Measurements from ENCODE around the gene ADGRG3. TPM values are rescaled to one million over a fixed set of nuclear protein-coding genes. Genes with fewer than 3 reads are reported as not detected.

The ADGRG3 gene
- total RNA-seq, 2 experiments from 2014 or later = not detected

DNA sequence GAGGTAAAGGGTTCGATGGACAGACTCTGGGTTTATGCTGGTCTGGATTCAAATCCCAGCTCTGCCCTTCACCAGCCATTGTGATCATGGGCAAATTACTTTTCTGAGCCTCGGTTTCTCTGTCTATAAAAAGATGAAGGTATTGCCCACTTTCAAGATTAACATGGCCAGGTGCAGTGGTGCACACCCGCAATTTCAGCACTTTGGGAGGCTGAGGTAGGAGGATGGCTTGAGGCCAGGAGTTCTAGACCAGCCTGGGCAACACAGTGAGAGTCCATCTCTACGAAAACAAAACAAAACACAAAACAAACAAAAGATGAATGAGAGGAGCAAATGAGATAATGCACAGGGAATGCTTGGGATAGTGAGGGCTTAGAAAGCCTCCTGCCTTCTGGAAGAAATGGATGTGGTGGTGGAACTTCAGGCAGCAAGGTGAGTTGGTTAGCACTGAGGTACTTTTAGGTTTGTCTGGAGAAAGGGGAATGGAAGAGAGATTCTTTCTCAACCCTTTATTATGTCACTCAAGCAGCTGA lies 8.5 kb downstream of the ADGRG3 start:
- ChIA-PET CTCF (interaction anchor here (1.4 kb wide), 1 partner anchor 9 kb away, joined by 3 read pairs; the partner anchor contains the start of gene ADGRG3), POLR2A (no interaction called here)
- no peaks in the 10 kb centered on the region for H3K36me3 Mint-ChIP-seq (ENCODE audit: low read depth)
- no peak overlapping the region for H3K4me3 Mint-ChIP-seq
- no peak overlapping the region for H3K27ac Mint-ChIP-seq
- DNase-seq = no peak
- H3K9me3 Mint-ChIP-seq = no peaks in the 10 kb centered on the region
- H3K27me3 Mint-ChIP-seq = peaks cover 28% of the 10 kb centered on the region
- no peaks in the 10 kb centered on the region for H3K4me1 Mint-ChIP-seq

DNA sequence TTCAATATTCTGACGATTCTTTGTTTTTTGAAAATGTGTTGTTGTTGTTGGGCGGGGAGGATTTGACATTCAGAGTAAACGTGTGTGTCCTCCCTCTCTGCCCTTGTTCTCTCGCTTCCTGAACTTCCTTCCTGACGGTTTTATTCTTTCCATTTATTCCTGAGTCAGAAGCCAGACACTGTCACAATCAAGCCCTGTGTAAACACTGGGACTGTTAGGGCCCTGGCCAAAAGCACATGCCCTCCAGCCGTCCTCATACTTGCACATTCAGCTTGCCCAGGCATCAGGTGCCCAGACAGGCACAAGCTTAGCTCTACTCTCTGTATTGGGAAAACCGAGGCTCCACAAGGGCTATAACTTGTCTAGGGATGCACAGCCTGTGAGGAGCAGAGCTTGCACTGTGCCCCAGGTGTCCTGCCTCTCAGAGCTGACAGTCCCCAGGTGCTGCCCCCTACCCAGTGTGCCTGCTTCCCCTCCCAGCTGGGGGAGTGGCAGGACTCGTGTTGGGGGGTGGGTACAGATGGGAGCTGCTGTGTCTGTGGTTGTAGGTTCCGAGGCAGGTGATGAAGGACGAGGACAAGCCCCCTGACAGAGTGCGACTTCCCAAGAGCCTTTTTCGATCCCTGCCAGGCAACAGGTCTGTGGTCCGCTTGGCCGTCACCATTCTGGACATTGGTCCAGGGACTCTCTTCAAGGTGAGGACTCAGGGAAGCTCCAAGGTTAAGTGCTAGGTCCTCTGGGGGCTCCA lies 9.7 kb downstream of the ADGRG3 start:
- no peaks in the 10 kb centered on the region for H3K9me3 Mint-ChIP-seq
- CTCF ChIA-PET = interaction anchor here (1.4 kb wide), 1 partner anchor 10 kb away, joined by 3 read pairs; the partner anchor contains the start of gene ADGRG3
- POLR2A ChIA-PET = no interaction called here
- no peaks in the 10 kb centered on the region for H3K36me3 Mint-ChIP-seq (ENCODE audit: low read depth)
- peaks cover 24% of the 10 kb centered on the region for H3K27me3 Mint-ChIP-seq
- DNase-seq = no peak
- no peaks in the 10 kb centered on the region for H3K4me1 Mint-ChIP-seq
- H3K27ac Mint-ChIP-seq = no peak overlapping the region
- H3K4me3 Mint-ChIP-seq = no peak overlapping the region

DNA sequence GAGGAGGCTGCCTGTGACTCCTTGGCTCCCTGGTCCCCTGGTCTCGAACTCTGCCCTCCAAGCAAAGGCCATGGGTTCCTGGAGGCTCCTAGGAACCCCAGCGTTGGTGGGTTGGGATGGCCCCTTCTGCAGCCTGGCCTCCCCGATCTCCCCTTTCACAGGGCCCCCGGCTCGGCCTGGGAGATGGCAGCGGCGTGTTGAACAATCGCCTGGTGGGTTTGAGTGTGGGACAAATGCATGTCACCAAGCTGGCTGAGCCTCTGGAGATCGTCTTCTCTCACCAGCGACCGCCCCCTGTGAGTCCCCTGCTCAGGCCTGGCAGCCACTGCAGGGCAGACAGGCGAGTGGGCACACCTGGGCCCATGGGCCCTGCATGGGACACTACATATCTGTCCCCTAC lies 10.9 kb downstream of the ADGRG3 start:
- Mint-ChIP-seq H3K27me3 (peaks cover 12% of the 10 kb centered on the region), H3K9me3 (no peaks in the 10 kb centered on the region), H3K27ac (no peak overlapping the region), H3K4me3 (no peak overlapping the region), H3K36me3 (ENCODE audit: low read depth) (no peaks in the 10 kb centered on the region), H3K4me1 (no peaks in the 10 kb centered on the region)
- CTCF ChIA-PET = no interaction called here
- DNase-seq = no peak
- POLR2A ChIA-PET = no interaction called here

DNA sequence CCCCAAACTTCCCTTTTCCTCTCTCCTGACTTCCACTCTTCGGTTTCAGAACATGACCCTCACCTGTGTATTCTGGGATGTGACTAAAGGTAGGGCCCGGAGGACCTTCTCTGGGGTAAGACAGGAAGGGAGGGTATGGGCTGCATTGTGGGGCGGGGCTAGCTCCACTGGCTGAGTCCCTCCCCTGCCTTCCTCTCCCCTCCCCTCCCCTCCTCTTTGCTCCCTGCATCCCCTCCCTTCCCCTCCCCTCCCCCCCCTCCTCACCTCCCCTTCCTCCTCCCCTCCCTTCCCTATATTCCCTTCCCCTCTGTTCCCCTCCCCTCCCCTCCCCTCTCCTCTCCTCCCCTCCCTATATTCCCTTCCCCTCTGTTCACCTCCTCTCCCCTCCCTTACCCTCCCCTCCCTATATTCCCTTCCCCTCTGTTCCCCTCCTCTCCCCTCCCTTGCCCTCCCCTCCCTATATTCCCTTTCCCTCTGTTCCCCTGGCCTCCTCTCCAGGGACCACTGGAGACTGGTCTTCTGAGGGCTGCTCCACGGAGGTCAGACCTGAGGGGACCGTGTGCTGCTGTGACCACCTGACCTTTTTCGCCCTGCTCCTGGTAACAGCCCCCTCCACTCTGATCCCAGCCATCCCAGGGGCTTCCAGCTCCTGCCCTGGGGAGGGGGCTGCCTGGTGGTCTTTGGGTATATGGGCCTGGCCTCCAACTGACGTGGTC lies 11.8 kb downstream of the ADGRG3 start:
- Mint-ChIP-seq H3K27me3 (peaks cover 7% of the 10 kb centered on the region), H3K9me3 (no peaks in the 10 kb centered on the region), H3K27ac (no peak overlapping the region), H3K36me3 (ENCODE audit: low read depth) (no peaks in the 10 kb centered on the region), H3K4me1 (no peaks in the 10 kb centered on the region), H3K4me3 (no peak overlapping the region)
- ChIA-PET POLR2A (no interaction called here), CTCF (no interaction called here)
- no peak for DNase-seq

DNA sequence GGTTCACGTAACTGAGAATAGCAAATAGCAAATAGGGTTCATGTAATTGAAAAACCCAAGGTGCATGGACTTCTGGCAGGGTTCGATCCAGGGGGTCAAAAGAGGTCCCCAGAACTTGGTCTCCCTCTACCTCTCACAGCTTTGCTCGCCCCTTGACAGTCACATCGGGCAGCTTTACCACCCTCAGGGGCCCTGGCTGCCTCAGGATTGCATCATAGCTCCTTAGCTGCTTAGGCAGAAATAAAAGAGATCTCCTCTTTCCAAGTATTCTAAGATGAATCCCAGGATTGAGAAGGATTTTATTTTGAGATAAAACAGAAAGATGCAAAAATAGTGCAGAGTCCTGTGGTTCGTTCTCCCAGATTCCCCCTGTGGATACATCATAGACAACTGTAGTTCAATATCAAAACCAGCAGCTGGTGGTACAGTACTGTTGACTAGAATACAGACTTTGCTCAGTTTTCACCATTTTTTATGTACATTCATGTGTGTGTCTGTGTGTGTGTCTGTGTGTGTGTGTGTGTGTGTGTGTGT lies 12.8 kb downstream of the ADGRG3 start:
- no peaks in the 10 kb centered on the region for H3K4me1 Mint-ChIP-seq
- no peak overlapping the region for H3K4me3 Mint-ChIP-seq
- POLR2A ChIA-PET = no interaction called here
- no peak overlapping the region for H3K27ac Mint-ChIP-seq
- CTCF ChIA-PET = no interaction called here
- H3K27me3 Mint-ChIP-seq = peaks cover 5% of the 10 kb centered on the region
- no peaks in the 10 kb centered on the region for H3K36me3 Mint-ChIP-seq (ENCODE audit: low read depth)
- H3K9me3 Mint-ChIP-seq = no peaks in the 10 kb centered on the region
- DNase-seq = no peak

DNA sequence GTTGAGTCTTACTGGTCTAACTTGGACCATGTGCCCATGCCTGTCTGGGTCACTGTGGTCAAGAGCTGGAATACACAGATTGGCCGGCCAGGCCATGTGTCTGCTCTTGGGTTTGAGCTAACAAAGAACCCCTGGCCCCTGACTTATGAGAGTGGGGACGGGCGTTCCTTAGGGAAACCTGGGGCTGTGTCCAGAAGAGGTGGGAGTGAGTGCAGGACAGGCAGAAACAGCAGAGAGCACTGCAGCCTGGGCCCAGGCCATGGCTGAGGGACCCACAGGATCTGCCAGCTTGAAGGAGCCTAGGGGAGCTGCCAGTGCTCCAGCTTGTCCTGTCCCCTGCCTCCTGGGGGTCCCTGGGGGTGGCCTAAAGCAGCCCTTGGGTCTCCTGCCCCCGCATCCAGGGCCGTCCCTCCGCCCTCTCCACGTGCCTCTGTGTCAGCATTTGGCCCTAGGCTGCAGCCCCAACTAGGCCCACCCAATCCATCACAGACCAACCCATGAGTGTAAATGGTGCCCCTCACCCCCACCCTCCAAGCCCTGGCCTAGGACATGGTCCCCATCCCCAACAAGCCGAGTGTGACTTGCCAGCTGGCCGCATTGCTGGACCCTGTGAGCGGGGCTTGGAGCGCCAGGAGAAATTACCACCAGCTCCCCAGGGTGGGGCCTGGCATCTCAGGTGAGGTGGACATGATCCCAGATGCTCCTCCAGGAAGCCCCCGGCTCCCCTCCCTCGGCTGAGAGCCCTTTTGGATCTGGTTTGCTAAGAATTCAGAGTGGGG lies 14.0 kb downstream of the ADGRG3 start:
- no peak for DNase-seq
- Mint-ChIP-seq H3K4me1 (no peaks in the 10 kb centered on the region), H3K4me3 (no peak overlapping the region), H3K9me3 (no peaks in the 10 kb centered on the region), H3K36me3 (ENCODE audit: low read depth) (no peaks in the 10 kb centered on the region), H3K27ac (no peak overlapping the region), H3K27me3 (no peaks in the 10 kb centered on the region)
- CTCF ChIA-PET = no interaction called here
- POLR2A ChIA-PET = interaction anchor here (1.1 kb wide), 1 partner anchor 8 kb away, joined by 4 read pairs; no protein-coding TSS in a partner anchor

DNA sequence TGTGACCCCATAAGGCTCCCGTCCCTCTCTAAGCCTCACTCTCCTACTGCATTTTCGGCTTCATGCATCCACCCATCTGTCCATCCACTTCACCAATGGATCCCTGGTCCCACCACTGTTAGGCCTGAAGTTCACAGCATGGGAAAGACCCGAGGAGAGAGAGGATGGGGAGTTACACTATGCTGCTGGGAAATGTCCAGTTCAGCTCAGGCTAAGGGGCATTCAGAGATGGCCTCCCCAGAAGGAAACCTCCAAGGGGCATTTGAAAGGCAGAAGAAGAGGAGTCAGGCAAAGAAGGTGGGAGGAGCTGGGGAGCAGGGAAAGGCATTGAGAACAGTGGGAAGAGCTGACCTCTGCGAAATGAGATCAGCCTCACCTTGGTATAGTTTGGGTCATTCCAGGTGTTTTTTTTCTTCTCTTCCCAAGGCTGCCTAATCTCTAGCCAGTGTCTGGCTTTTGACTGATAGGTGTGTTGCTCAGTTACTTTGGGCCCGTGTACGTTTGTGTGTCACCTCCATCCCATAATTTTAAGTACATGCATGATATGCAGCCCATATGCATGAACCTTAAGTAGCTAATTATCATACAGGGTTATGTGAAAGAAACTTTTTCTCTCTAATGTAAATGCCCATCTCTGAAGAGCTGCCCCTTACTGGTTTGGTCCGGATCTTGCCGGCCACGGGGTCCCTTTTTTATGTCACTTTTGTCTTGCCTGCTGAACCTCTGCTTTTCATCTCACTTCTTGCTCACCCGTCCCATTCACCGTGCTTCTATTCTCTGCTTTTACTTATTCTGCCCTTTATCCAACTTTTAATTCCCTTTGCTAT lies 14.9 kb downstream of the ADGRG3 start:
- H3K27ac Mint-ChIP-seq = no peak overlapping the region
- ChIA-PET POLR2A (no interaction called here), CTCF (interaction anchor here (0.6 to 0.7 kb wide), 2 partner anchors 34 to 41 kb away, joined by 3 read pairs; no protein-coding TSS in a partner anchor)
- no peak for DNase-seq
- H3K36me3 Mint-ChIP-seq (ENCODE audit: low read depth) = no peaks in the 10 kb centered on the region
- no peaks in the 10 kb centered on the region for H3K9me3 Mint-ChIP-seq
- H3K4me3 Mint-ChIP-seq = no peak overlapping the region
- no peaks in the 10 kb centered on the region for H3K4me1 Mint-ChIP-seq
- H3K27me3 Mint-ChIP-seq = no peaks in the 10 kb centered on the region

DNA sequence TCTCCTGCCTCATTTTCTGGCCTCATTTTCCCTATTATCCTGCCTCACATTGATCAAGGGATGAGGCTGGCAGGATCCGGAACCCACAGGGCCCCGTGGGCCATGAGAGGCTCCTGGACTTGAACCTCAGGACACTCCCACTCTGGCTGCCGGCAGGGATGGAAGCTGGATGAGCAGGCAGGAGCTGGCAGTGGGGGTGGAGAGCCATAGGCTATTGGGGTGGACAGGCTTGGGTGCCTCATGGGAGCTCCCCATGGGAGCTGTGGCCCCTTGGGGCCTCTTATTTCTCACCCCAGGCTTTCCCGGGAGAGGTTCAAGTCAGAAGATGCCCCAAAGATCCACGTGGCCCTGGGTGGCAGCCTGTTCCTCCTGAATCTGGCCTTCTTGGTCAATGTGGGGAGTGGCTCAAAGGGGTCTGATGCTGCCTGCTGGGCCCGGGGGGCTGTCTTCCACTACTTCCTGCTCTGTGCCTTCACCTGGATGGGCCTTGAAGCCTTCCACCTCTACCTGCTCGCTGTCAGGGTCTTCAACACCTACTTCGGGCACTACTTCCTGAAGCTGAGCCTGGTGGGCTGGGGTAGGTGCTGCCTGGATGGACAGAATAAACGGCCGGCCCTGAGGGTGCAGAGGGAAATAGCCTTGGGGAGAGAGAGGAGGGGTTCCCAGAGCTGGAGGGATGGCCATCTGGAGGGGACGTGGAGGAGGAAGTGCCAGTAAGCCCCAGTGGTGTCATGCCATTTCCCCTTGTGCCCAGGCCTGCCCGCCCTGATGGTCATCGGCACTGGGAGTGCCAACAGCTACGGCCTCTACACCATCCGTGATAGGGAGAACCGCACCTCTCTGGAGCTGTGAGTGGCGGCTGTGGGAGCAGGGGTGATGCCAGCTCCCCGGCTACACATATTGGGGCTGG lies 15.8 kb downstream of the ADGRG3 start:
- no peaks in the 10 kb centered on the region for H3K9me3 Mint-ChIP-seq
- DNase-seq = no peak
- no peak overlapping the region for H3K27ac Mint-ChIP-seq

DNA sequence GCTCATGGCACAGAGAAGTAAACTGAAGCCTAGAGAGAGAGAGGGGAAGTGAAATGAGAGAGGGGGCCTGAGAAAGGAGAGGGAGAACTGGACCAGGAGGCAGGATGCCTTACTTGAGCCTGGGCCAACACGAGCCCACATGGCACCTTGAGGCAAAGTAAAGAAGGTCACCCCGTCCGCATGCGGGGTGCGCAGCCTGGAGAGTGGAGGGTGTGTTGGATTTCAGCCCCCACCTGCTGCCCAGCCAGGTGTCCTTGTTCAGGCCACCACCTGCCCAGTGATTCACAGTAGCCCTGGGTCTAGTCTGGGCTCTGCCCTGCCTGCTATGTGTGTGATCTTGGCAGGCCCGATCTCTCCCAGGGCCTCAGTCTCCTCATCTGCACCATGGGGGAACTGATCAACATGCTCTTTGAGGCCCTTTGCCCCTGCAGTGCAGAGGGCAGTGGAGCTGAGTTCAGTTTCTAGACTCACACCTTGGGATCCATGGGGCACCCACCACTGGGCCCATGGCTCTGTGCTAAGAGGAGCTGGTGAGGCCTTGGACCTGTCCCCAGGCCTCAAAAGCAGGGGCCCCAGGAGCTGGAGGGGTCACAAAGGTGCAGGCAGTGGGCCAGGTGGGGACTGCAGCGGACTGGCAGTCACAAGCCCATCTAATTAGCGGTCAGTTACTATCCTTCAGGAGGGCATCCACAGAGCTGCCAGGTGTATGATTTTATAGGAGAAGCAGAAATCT lies 16.7 kb downstream of the ADGRG3 start:
- Mint-ChIP-seq H3K27me3 (no peaks in the 10 kb centered on the region), H3K4me1 (peaks cover 12% of the 10 kb centered on the region), H3K9me3 (no peaks in the 10 kb centered on the region), H3K27ac (no peak overlapping the region), H3K4me3 (no peak overlapping the region), H3K36me3 (ENCODE audit: low read depth) (no peaks in the 10 kb centered on the region)
- no peak for DNase-seq
- ChIA-PET CTCF (no interaction called here), POLR2A (interaction anchor here (1.3 kb wide), 1 partner anchor 23 kb away, joined by 4 read pairs; no protein-coding TSS in a partner anchor)

More for the DNA sequence above, 15.8 kb downstream of the ADGRG3 start:
- H3K4me1 Mint-ChIP-seq = peaks cover 3% of the 10 kb centered on the region
- H3K36me3 Mint-ChIP-seq (ENCODE audit: low read depth) = no peaks in the 10 kb centered on the region
- no peak overlapping the region for H3K4me3 Mint-ChIP-seq
- POLR2A ChIA-PET = interaction anchor here (1.3 kb wide), 1 partner anchor 23 kb away, joined by 4 read pairs; no protein-coding TSS in a partner anchor
- CTCF ChIA-PET = interaction anchor here (0.7 kb wide), 1 partner anchor 34 kb away, joined by 3 read pairs; no protein-coding TSS in a partner anchor
- no peaks in the 10 kb centered on the region for H3K27me3 Mint-ChIP-seq

DNA sequence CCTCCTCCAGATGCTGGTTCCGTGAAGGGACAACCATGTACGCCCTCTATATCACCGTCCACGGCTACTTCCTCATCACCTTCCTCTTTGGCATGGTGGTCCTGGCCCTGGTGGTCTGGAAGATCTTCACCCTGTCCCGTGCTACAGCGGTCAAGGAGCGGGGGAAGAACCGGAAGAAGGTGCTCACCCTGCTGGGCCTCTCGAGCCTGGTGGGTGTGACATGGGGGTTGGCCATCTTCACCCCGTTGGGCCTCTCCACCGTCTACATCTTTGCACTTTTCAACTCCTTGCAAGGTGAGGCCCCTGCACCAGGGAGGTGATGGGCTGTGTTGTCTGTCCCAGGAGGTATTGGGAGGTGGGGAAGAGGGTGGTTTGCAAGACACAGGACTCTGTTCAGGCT lies 17.5 kb downstream of the ADGRG3 start:
- Mint-ChIP-seq H3K4me1 (peaks cover 21% of the 10 kb centered on the region), H3K27me3 (no peaks in the 10 kb centered on the region), H3K9me3 (no peaks in the 10 kb centered on the region), H3K4me3 (no peak overlapping the region), H3K27ac (no peak overlapping the region), H3K36me3 (ENCODE audit: low read depth) (no peaks in the 10 kb centered on the region)
- CTCF ChIA-PET = no interaction called here
- POLR2A ChIA-PET = no interaction called here
- DNase-seq = no peak

DNA sequence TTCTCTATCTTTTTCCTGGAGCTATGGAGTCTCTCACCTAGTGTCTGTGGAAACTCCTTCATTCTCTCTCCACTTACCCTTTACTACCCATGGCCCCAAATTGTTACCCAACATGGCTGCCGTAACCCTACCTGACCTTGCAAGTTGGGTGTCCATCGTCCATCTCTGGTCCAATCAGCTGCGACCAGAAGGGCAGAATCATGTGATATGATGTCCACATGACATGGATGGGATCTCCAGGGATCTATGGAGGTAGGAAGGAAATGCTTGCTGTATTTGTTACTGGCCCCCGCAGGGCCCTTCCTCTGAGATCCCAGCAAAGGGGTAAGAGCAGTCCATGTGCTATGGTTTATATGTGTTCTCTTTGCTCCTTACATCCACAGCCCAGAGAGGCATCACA lies 18.5 kb downstream of the ADGRG3 start:
- no peak overlapping the region for H3K4me3 Mint-ChIP-seq
- no peaks in the 10 kb centered on the region for H3K9me3 Mint-ChIP-seq
- no peaks in the 10 kb centered on the region for H3K27me3 Mint-ChIP-seq
- CTCF ChIA-PET = no interaction called here
- DNase-seq = no peak
- POLR2A ChIA-PET = no interaction called here
- peaks cover 24% of the 10 kb centered on the region for H3K4me1 Mint-ChIP-seq
- no peaks in the 10 kb centered on the region for H3K36me3 Mint-ChIP-seq (ENCODE audit: low read depth)
- no peak overlapping the region for H3K27ac Mint-ChIP-seq
